RPMI8226 (cell line): Measurements from ENCODE around the gene TMEM151B.
"Not testable (repeated sequence)": the region's sequence is repeated elsewhere in the genome, so short reads cannot be mapped to it uniquely, and the experiment has no call there.

Experiments
- DNase-seq: peaks from one replicate; pipeline ENCODE4 v3.0.0-alpha.2; 2015

The TMEM151B gene

DNA sequence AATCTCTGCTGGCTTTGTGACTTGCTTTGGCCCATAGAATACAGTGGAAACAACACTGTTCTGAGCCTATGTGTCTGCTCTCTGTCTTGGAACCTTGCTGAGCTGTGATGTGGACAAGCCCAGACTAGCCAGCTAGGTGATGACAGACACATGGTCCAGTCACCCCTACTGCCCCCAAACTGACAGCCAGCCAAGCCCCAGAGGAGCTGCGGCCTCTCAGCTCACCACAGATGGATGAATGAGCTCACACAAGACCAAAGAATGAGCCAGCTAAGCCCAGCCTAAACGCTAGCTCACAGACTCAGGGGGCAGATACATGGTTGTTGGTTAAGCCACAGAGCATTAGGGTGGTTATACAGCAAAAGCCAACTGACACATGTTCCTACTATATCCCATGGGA is 38.8 kb downstream of the TMEM151B start:
- no peak for DNase-seq

DNA sequence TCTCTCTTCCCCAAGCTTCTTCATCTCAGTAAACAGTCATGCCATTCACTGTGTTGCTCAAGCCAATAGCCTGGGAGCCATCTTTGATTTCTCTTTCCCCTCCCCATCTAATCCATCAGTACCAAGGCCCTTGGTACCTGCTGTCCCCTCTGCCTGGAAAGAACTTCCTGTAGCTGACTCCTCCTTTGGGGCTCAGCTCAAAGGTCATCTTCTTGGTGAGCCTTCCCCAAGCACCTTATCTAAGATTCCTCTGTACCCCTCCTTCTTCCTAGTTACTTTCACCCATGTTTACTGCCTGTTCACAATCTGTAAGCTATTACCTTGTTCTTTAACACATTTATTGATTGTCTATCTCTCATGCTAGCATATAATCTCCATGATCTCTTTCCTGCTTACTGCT is 39.4 kb downstream of the TMEM151B start:
- no peak for DNase-seq

DNA sequence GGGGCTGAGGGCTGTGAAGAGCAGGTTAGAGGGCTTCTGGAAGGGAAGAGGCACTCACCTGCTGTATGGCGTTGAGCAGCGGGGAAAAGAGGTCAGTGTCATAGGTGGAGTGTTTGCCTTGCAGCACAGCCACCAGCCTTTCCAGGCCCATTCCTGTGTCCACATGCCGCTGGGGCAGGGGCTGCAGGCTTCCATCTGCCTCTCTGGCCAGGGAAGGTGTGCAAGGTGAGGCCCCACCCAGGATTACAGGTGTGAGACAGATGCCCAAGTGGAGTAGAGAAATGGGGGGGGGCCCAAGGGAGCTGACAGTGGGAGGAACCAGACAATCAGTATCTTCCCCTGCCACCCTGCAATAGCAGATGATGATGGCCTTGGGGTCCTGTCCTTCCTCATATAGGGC is 40.0 kb downstream of the TMEM151B start:
- DNase-seq: no peak

DNA sequence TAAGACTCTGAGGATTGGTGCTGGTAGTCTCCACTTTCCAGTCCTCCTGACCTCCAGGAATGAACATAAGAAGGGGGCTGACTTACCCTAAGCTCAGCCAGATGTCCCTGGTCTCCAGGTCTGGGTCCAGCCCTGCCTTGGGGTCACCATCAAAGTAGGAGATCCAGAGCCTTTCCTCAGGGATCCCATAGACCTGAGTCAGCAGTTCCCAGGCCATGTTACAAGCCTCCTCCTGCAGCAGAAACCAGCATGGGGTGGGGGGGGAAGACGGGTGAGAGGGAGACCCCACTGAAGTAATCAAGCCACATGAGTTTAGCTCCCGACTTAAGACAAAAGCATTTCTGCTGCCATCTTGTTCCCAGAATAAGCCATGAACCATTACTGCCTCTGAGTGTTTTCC is 41.1 kb downstream of the TMEM151B start:
- DNase-seq: no peak

GRCh38 chr6:44311767-44312166 is 41.5 kb downstream of the TMEM151B start:
- DNase-seq: no peak

DNA sequence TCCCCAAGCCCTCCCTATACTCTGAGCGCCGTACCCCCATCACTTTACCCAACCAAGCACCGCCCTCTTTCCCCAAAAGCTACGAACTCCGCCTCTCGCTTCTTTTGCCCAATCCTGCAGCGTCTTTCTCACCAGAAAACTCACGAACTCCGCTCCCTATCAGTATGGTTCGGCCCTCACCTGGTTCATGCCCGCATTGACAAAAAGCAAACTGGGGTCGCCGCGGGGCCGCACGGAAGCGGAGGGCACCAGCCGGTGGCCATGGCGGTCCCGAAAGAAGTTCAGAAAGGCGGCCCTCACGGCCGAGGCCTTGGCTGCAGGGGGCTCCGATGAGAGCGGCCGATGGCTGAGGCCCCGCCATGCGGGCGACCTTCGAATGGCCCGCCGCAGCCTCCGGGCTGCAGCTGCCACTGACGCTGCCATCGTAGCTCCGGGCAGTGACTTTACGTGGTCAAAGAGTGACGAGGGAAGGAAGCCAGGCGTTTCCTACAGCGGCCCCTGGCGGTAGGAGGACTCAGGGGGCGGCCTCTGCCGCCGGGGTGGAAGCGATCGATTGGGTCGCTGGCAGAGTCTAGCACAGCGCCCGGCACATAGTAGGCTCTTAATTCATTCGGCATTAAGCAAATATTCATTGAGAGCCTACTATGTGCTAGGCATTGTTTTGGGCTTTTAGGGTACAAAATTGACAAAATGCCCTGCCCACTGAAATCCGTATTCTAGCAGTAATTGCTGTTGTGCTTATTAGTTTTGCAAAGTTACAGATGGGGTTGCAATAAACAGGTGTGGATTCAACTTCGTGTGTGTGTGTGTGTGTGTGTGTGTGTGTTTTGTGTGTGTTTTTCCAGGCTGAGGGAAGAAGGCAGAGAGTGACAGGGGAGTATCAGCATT is 42.9 kb downstream of the TMEM151B start, which contains the start of gene AARS2:
AARS2 (minus strand) TSS at position 447 of the 888 bp plus-strand sequence; CDS start at position 423, 24 bp downstream.
- DNase-seq: peak; percentile 93

- not testable (repeated sequence) for DNase-seq
These were observed 44.4 kb downstream of the TMEM151B start for GRCh38 chr6:44314657-44315056.

- DNase-seq: no peak
These were observed 45.3 kb downstream of the TMEM151B start for GRCh38 chr6:44315516-44315915.

DNA sequence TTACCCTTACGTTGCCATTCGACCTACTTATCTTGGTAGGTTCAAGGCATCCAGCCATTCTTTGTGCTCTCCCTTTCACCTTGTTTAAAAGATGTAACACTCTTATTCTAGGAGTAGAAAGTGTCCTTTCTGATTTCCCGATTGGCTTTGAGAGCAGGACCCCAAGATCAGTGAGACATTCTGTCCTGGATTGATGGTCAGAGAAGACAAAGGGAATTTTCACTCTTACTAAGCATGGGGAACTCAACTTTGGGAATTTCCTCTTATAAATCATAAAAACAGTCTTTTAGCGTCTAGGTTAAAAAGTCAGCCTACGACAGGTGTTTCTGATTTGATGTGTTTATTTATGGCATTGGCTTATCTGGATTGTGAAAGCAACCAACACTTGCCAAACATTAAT is 45.7 kb downstream of the TMEM151B start:
- no peak for DNase-seq

DNA sequence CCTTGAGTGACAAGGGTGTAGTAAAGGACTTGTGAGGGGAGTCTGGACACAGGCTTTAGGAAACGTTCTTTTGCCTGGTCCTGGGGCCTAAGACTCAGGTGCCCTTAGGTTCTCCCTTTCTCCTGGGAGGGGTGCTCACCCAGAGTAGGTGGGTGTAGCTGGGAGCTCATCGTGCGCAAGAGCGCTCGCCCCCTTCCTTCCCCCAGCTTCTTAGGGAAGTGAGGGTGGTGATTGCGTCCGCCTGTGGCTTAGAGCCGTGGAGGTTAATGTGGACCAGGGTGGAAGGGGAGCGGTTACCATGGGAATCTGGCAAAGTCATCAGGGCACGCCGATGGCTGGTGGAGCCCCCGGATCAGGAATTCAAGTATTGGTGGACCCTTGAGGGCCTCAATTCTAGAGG is 46.2 kb downstream of the TMEM151B start:
- no peak for DNase-seq

DNA sequence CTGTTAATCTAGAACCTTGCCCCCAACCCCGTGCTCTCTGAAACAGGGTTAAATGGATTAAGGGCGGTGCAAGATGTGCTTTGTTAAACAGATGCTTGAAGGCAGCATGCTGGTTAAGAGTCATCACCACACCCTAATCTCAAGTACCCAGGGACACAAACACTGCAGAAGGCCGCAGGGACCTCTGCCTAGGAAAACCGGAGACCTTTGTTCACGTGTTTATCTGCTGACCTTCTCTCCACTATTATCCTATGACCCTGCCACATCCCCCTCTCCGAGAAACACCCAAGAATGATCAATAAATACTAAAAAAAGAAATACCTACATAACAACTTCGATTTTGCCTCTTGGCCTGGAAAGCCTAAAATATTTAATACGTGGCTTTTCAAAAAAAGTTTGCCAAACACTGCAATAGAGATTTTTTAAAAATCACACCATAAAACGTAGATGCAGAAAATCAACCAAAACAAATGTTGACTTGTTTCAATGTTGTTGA is 46.9 kb downstream of the TMEM151B start:
- not testable (repeated sequence) for DNase-seq

DNA sequence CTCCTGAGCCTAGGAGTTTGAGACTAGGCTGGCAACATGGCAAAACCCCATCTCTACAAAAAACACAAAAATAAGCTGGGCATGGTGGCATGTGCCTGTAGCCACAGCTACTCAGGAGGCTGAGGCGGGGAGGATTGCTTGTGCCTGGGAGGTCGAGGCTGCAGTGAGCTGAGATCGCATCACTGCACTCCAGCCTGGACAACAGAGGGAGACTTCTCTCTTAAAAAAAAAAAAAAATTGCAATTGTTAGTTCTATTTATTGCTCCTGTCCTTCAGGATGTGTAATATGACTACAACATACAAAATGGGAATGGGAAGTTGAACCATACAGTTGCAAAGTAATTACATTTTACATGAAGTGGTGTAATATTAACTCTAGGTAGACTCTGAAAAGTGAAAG is 51.0 kb downstream of the TMEM151B start:
- DNase-seq: no peak

- no peak for DNase-seq
These were observed 56.8 kb downstream of the TMEM151B start for GRCh38 chr6:44327096-44327495.

- DNase-seq: no peak
These were observed 57.5 kb downstream of the TMEM151B start for GRCh38 chr6:44327760-44328159.

- not testable (repeated sequence) for DNase-seq
These were observed 58.0 kb downstream of the TMEM151B start for GRCh38 chr6:44328203-44328602.

GRCh38 chr6:44329858-44330257 is 59.6 kb downstream of the TMEM151B start:
- DNase-seq: no peak

- DNase-seq: no peak
These were observed 62.3 kb downstream of the TMEM151B start for GRCh38 chr6:44332585-44332984.

- DNase-seq: no peak
These were observed 63.1 kb downstream of the TMEM151B start for GRCh38 chr6:44333273-44333919.

- no peak for DNase-seq
These were observed 63.7 kb downstream of the TMEM151B start for GRCh38 chr6:44333942-44334341.

GRCh38 chr6:44335631-44336030 is 65.4 kb downstream of the TMEM151B start:
- DNase-seq: no peak

GRCh38 chr6:44338228-44339122 is 68.2 kb downstream of the TMEM151B start:
- peak; percentile 79 for DNase-seq

GRCh38 chr6:44339301-44339700 is 69.1 kb downstream of the TMEM151B start:
- DNase-seq: no peak
